Neuronal stem cell (in vitro differentiated cells): ENCODE data around the gene SDCCAG8.

Source experiments
- DNase-seq: peaks from one replicate; pipeline ENCODE4 v3.0.0-alpha.2; 2013; ENCODE audit warnings: low spot score
- H2AFZ ChIP-seq: one replicate; pipeline ENCODE4 v1.6.1; 2013; ENCODE audit warnings: mild to moderate bottlenecking, low read length, inconsistent platforms
- H2AK5ac ChIP-seq: 2 replicates; pipeline ENCODE4 v1.6.1; 2013; ENCODE audit warnings: low read depth, mild to moderate bottlenecking, inconsistent platforms, low read length, moderate library complexity, mixed read lengths
- H2BK120ac ChIP-seq: 2 replicates; pipeline ENCODE4 v1.6.1; 2013; ENCODE audit warnings: low read depth, mild to moderate bottlenecking, inconsistent platforms, low read length, moderate library complexity, mixed read lengths
- H2BK12ac ChIP-seq: one replicate; pipeline ENCODE4 v1.6.1; 2013; ENCODE audit warnings: low read length, inconsistent platforms
- H2BK15ac ChIP-seq: 2 replicates; pipeline ENCODE4 v1.6.1; 2013; ENCODE audit warnings: mild to moderate bottlenecking, low read length, inconsistent platforms, mixed read lengths
- H2BK5ac ChIP-seq: one replicate; pipeline ENCODE4 v1.6.1; 2013; ENCODE audit warnings: inconsistent platforms, mild to moderate bottlenecking, low read length, moderate library complexity
- H3K14ac ChIP-seq: one replicate; pipeline ENCODE4 v1.6.1; 2013; ENCODE audit warnings: low read length, inconsistent platforms
- H3K18ac ChIP-seq: 2 replicates; pipeline ENCODE4 v1.6.1; 2013; ENCODE audit warnings: low read length, inconsistent platforms
- H3K23ac ChIP-seq: 2 replicates; pipeline ENCODE4 v1.6.1; 2013; ENCODE audit warnings: low read depth, mild to moderate bottlenecking, mixed read lengths, low read length, inconsistent platforms; ENCODE audit not compliant: poor library complexity
- H3K27ac ChIP-seq: replicated peaks from 3 replicates; pipeline ENCODE4 v1.5.1; 2013; ENCODE audit warnings: low read length, inconsistent platforms
- H3K27me3 ChIP-seq, 3 experiments: 2 replicates each; pipeline ENCODE4 v1.6.1; 2013; ENCODE audit warnings: low read length in 3 of 3, mild to moderate bottlenecking in 2 of 3, inconsistent platforms in 1 of 3, low read depth in 1 of 3, mixed read lengths in 1 of 3, moderate library complexity in 1 of 3; ENCODE audit not compliant: control insufficient read depth in 3 of 3, insufficient read depth in 3 of 3
- H3K36me3 ChIP-seq, 2 donors: replicated peaks in 1 of 2; 2 replicates each; pipeline ENCODE4 v1.6.1; 2013; ENCODE audit warnings: low read length in 2 of 2; ENCODE audit not compliant: control insufficient read depth in 2 of 2, insufficient read depth in 2 of 2
- H3K4ac ChIP-seq: 2 replicates; pipeline ENCODE4 v1.6.1; 2013; ENCODE audit warnings: inconsistent platforms, mild to moderate bottlenecking, low read length, moderate library complexity
- H3K4me1 ChIP-seq, 2 donors: 1 replicate in 1 of 2; 2 replicates in 1 of 2; pipeline ENCODE4 v1.6.1; 2013; ENCODE audit warnings: low read length in 2 of 2, low read depth in 1 of 2; ENCODE audit not compliant: control insufficient read depth in 2 of 2, insufficient read depth in 1 of 2
- H3K4me2 ChIP-seq: one replicate; pipeline ENCODE4 v1.6.1; 2013; ENCODE audit warnings: mild to moderate bottlenecking, low read length, inconsistent platforms; ENCODE audit not compliant: insufficient read depth, poor library complexity, severe bottlenecking
- H3K4me3 ChIP-seq, 2 donors: 2 replicates each; pipeline ENCODE4 v1.5.1; 2013; ENCODE audit warnings: low read length in 2 of 2, mild to moderate bottlenecking in 2 of 2, inconsistent platforms in 1 of 2, moderate library complexity in 1 of 2
- H3K79me1 ChIP-seq: one replicate; pipeline ENCODE4 v1.6.1; 2013; ENCODE audit warnings: low read depth, mild to moderate bottlenecking, inconsistent platforms, low read length, moderate library complexity
- H3K9ac ChIP-seq: one replicate; pipeline ENCODE4 v1.6.1; 2013; ENCODE audit warnings: mild to moderate bottlenecking, low read depth, low read length, inconsistent platforms; ENCODE audit not compliant: poor library complexity
- H3K9me3 ChIP-seq, 2 donors: replicated peaks in 1 of 2; 2 replicates each; pipeline versions ENCODE3 to v1.6.1; 2013; ENCODE audit warnings: low read length in 2 of 2, mild to moderate bottlenecking in 2 of 2, inconsistent platforms in 1 of 2, low read depth in 1 of 2, mixed read lengths in 1 of 2, moderate library complexity in 1 of 2; ENCODE audit not compliant: control insufficient read depth in 2 of 2, insufficient read depth in 1 of 2
- H4K8ac ChIP-seq: one replicate; pipeline ENCODE4 v1.6.1; 2013; ENCODE audit warnings: low read depth, mild to moderate bottlenecking, inconsistent platforms, low read length, moderate library complexity
- H4K91ac ChIP-seq: one replicate; pipeline ENCODE4 v1.6.1; 2013; ENCODE audit warnings: low read length, low read depth, mild to moderate bottlenecking, inconsistent platforms; ENCODE audit not compliant: poor library complexity
- WGBS, 2 donors: extraction: QIAGEN DNeasy Blood & Tissue Kit; methylation state at CpG; one replicate each; pipeline ENCODE4 v1.1.7; 2013; ENCODE audit warnings: missing lambda C conversion rate in 2 of 2, mixed read lengths in 1 of 2; ENCODE audit not compliant: insufficient read length in 2 of 2, insufficient replicate concordance in 1 of 2; ENCODE audit errors: extremely low coverage in 2 of 2; 5-methylcytosine and 5-hydroxymethylcytosine counted together

The SDCCAG8 gene

GRCh38 chr1:243413431-243414151, 157.8 kb downstream of the SDCCAG8 start:
- H4K8ac ChIP-seq: no peak overlapping the region
- H3K18ac ChIP-seq: no peak overlapping the region
- WGBS, 2 donors: no CpG with 5 or more reads among the region's 8 CpGs
- no peak overlapping the region for H2BK12ac ChIP-seq
- no peaks in the 10 kb centered on the region for H3K9me3 ChIP-seq
- no peak overlapping the region for H2BK15ac ChIP-seq
- H2BK5ac ChIP-seq: no peak overlapping the region
- peak overlapping the region; percentile 24 for H3K27ac ChIP-seq
- peaks cover 9 to 14% of the 10 kb centered on the region in 2 donors for H3K4me1 ChIP-seq
- no peak overlapping the region for H3K14ac ChIP-seq
- H3K36me3 ChIP-seq: no peaks in the 10 kb centered on the region
- H2BK120ac ChIP-seq: no peak overlapping the region
- H3K9ac ChIP-seq: no peak overlapping the region
- no peak overlapping the region for H3K23ac ChIP-seq
- H3K79me1 ChIP-seq: no peaks in the 10 kb centered on the region
- no peak for DNase-seq
- H2AK5ac ChIP-seq: no peak overlapping the region
- H3K27me3 ChIP-seq: no peaks in the 10 kb centered on the region
- H2AFZ ChIP-seq: no peak overlapping the region
- H4K91ac ChIP-seq: no peak overlapping the region
- no peak overlapping the region for H3K4me2 ChIP-seq
- H3K4ac ChIP-seq: no peak overlapping the region
- H3K4me3 ChIP-seq: no peak overlapping the region

- no peak overlapping the region for H3K4ac ChIP-seq
- H3K79me1 ChIP-seq: no peaks in the 10 kb centered on the region
- H2BK15ac ChIP-seq: no peak overlapping the region
- H2BK120ac ChIP-seq: no peak overlapping the region
- no peak overlapping the region for H3K9ac ChIP-seq
- no peak overlapping the region for H2BK12ac ChIP-seq
- H2BK5ac ChIP-seq: no peak overlapping the region
- H3K4me3 ChIP-seq: no peak overlapping the region
- no peak overlapping the region for H4K91ac ChIP-seq
- no peak overlapping the region for H3K4me2 ChIP-seq
- no peaks in the 10 kb centered on the region for H3K36me3 ChIP-seq
- no CpG with 5 or more reads among the region's 6 CpGs for WGBS, 2 donors
- DNase-seq: no peak
- no peak overlapping the region for H3K27ac ChIP-seq
- no peaks in the 10 kb centered on the region for H3K27me3 ChIP-seq
- no peaks in the 10 kb centered on the region for H3K9me3 ChIP-seq
- H3K18ac ChIP-seq: no peak overlapping the region
- H2AFZ ChIP-seq: no peak overlapping the region
- H3K23ac ChIP-seq: no peak overlapping the region
- H2AK5ac ChIP-seq: no peak overlapping the region
- H3K14ac ChIP-seq: no peak overlapping the region
- H4K8ac ChIP-seq: no peak overlapping the region
- H3K4me1 ChIP-seq: peaks cover 9 to 14% of the 10 kb centered on the region in 2 donors
Measured at GRCh38 chr1:243414152-243414494, 158.3 kb downstream of the SDCCAG8 start.

GRCh38 chr1:243415663-243416408, 160.0 kb downstream of the SDCCAG8 start:
- no peak overlapping the region for H2AK5ac ChIP-seq
- H3K4ac ChIP-seq: no peak overlapping the region
- no peak overlapping the region for H3K4me3 ChIP-seq
- H2BK5ac ChIP-seq: no peak overlapping the region
- no peak overlapping the region for H3K23ac ChIP-seq
- no peak overlapping the region for H3K4me2 ChIP-seq
- no peaks in the 10 kb centered on the region for H3K79me1 ChIP-seq
- H3K4me1 ChIP-seq: peaks cover 9 to 14% of the 10 kb centered on the region in 2 donors
- no CpG with 5 or more reads among the region's 9 CpGs for WGBS, 2 donors
- H3K9ac ChIP-seq: no peak overlapping the region
- DNase-seq: no peak
- H3K36me3 ChIP-seq: no peaks in the 10 kb centered on the region
- H4K8ac ChIP-seq: no peak overlapping the region
- H2BK12ac ChIP-seq: no peak overlapping the region
- H4K91ac ChIP-seq: no peak overlapping the region
- no peak overlapping the region for H2AFZ ChIP-seq
- no peak overlapping the region for H2BK120ac ChIP-seq
- no peaks in the 10 kb centered on the region for H3K27me3 ChIP-seq
- no peak overlapping the region for H3K27ac ChIP-seq
- H2BK15ac ChIP-seq: no peak overlapping the region
- no peaks in the 10 kb centered on the region for H3K9me3 ChIP-seq
- H3K14ac ChIP-seq: no peak overlapping the region
- H3K18ac ChIP-seq: no peak overlapping the region

- H2AK5ac ChIP-seq: no peak overlapping the region
- H3K27ac ChIP-seq: no peak overlapping the region
- peaks cover 13 to 14% of the 10 kb centered on the region in 2 donors for H3K4me1 ChIP-seq
- H3K9me3 ChIP-seq: no peaks in the 10 kb centered on the region
- no peaks in the 10 kb centered on the region for H3K27me3 ChIP-seq
- no peak overlapping the region for H3K9ac ChIP-seq
- no peak overlapping the region for H3K14ac ChIP-seq
- H3K23ac ChIP-seq: no peak overlapping the region
- H2BK120ac ChIP-seq: no peak overlapping the region
- H2BK5ac ChIP-seq: no peak overlapping the region
- H2AFZ ChIP-seq: no peak overlapping the region
- no peak overlapping the region for H4K91ac ChIP-seq
- no peak overlapping the region for H2BK12ac ChIP-seq
- H3K4me3 ChIP-seq: no peak overlapping the region
- H2BK15ac ChIP-seq: no peak overlapping the region
- no peak overlapping the region for H4K8ac ChIP-seq
- H3K4me2 ChIP-seq: no peak overlapping the region
- no peak overlapping the region for H3K4ac ChIP-seq
- H3K18ac ChIP-seq: no peak overlapping the region
- H3K36me3 ChIP-seq: no peaks in the 10 kb centered on the region
- DNase-seq: no peak
- no peaks in the 10 kb centered on the region for H3K79me1 ChIP-seq
Measured at GRCh38 chr1:243416495-243416894, 160.7 kb downstream of the SDCCAG8 start.
